WTC11 (cell line): Measurements from ENCODE around the gene KLK15.

Experiments used
- ATF1 ChIP-seq: sonication (generic); formaldehyde crosslinking; IDR thresholded peaks from 2 replicates; pipeline ENCODE4 v1.8.1; 2023; ENCODE audit warnings: mild to moderate bottlenecking, moderate library complexity, missing genetic modification reagents
- FOXJ3 ChIP-seq: sonication (generic); formaldehyde crosslinking; IDR thresholded peaks from 2 replicates; pipeline ENCODE4 v1.9.0; 2021; ENCODE audit warnings: missing genetic modification reagents, mild to moderate bottlenecking, borderline replicate concordance
- ZNF416 ChIP-seq: fragments of 250-450 bp; sonication (Bioruptor Pico); IDR thresholded peaks from 2 replicates; pipeline ENCODE4 v1.9.0; 2021; ENCODE audit warnings: mild to moderate bottlenecking, inconsistent platforms
- TF ChIP-seq, protein P1 (sequence below): fragments of 200-600 bp; IDR thresholded peaks from 2 replicates; pipeline ENCODE4 v1.8.0; 2022; ENCODE audit warnings: antibody characterized with exemption
- TF ChIP-seq, protein P2 (sequence below): fragments of 250-450 bp; sonication (Bioruptor Pico); IDR thresholded peaks from 2 replicates; pipeline ENCODE4 v1.9.0; 2021; ENCODE audit warnings: mild to moderate bottlenecking, borderline replicate concordance
- TF ChIP-seq, protein P3 (sequence below): sonication (generic); formaldehyde crosslinking; IDR thresholded peaks from 2 replicates; pipeline ENCODE4 v1.8.0; 2022; ENCODE audit warnings: missing genetic modification reagents
- TF ChIP-seq, protein P4 (sequence below): sonication (generic); formaldehyde crosslinking; IDR thresholded peaks from 2 replicates; pipeline ENCODE4 v1.8.0; 2022; ENCODE audit warnings: mild to moderate bottlenecking, missing genetic modification reagents
- TF ChIP-seq, protein P5 (sequence below): sonication (generic); formaldehyde crosslinking; IDR thresholded peaks from 2 replicates; pipeline ENCODE4 v1.8.1; 2023; ENCODE audit warnings: mild to moderate bottlenecking, missing genetic modification reagents

DNA sequence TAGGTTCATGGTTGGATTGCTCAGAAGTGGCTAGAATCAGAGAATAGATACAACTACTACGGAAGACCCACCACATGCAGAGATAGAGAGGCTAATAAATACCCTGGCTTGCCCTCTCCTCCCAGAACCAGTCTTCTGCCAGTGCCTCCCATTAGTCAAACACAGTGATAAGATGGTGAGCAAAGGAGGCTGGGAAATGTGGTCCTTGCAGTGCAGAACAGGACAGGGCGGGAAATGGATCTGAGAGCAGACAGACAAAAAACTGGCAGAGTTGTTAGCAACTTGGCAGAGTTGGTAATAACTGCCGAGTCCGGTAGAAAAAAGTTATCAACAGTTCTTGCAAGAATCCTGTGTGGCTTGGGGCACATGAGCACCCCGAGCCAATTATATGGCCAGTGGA is 18.5 kb downstream of the KLK15 start:
- TF ChIP-seq ZNF416 (CRISPR knock-in tag) (no peak), FOXJ3 (CRISPR knock-in tag) (no peak), ATF1 (CRISPR knock-in tag) (no peak)
- TF ChIP-seq, protein P1, sequence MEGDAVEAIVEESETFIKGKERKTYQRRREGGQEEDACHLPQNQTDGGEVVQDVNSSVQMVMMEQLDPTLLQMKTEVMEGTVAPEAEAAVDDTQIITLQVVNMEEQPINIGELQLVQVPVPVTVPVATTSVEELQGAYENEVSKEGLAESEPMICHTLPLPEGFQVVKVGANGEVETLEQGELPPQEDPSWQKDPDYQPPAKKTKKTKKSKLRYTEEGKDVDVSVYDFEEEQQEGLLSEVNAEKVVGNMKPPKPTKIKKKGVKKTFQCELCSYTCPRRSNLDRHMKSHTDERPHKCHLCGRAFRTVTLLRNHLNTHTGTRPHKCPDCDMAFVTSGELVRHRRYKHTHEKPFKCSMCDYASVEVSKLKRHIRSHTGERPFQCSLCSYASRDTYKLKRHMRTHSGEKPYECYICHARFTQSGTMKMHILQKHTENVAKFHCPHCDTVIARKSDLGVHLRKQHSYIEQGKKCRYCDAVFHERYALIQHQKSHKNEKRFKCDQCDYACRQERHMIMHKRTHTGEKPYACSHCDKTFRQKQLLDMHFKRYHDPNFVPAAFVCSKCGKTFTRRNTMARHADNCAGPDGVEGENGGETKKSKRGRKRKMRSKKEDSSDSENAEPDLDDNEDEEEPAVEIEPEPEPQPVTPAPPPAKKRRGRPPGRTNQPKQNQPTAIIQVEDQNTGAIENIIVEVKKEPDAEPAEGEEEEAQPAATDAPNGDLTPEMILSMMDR: no peak
- TF ChIP-seq, protein P2, sequence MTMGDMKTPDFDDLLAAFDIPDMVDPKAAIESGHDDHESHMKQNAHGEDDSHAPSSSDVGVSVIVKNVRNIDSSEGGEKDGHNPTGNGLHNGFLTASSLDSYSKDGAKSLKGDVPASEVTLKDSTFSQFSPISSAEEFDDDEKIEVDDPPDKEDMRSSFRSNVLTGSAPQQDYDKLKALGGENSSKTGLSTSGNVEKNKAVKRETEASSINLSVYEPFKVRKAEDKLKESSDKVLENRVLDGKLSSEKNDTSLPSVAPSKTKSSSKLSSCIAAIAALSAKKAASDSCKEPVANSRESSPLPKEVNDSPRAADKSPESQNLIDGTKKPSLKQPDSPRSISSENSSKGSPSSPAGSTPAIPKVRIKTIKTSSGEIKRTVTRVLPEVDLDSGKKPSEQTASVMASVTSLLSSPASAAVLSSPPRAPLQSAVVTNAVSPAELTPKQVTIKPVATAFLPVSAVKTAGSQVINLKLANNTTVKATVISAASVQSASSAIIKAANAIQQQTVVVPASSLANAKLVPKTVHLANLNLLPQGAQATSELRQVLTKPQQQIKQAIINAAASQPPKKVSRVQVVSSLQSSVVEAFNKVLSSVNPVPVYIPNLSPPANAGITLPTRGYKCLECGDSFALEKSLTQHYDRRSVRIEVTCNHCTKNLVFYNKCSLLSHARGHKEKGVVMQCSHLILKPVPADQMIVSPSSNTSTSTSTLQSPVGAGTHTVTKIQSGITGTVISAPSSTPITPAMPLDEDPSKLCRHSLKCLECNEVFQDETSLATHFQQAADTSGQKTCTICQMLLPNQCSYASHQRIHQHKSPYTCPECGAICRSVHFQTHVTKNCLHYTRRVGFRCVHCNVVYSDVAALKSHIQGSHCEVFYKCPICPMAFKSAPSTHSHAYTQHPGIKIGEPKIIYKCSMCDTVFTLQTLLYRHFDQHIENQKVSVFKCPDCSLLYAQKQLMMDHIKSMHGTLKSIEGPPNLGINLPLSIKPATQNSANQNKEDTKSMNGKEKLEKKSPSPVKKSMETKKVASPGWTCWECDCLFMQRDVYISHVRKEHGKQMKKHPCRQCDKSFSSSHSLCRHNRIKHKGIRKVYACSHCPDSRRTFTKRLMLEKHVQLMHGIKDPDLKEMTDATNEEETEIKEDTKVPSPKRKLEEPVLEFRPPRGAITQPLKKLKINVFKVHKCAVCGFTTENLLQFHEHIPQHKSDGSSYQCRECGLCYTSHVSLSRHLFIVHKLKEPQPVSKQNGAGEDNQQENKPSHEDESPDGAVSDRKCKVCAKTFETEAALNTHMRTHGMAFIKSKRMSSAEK (CRISPR knock-in tag): no peak
- TF ChIP-seq, protein P3, sequence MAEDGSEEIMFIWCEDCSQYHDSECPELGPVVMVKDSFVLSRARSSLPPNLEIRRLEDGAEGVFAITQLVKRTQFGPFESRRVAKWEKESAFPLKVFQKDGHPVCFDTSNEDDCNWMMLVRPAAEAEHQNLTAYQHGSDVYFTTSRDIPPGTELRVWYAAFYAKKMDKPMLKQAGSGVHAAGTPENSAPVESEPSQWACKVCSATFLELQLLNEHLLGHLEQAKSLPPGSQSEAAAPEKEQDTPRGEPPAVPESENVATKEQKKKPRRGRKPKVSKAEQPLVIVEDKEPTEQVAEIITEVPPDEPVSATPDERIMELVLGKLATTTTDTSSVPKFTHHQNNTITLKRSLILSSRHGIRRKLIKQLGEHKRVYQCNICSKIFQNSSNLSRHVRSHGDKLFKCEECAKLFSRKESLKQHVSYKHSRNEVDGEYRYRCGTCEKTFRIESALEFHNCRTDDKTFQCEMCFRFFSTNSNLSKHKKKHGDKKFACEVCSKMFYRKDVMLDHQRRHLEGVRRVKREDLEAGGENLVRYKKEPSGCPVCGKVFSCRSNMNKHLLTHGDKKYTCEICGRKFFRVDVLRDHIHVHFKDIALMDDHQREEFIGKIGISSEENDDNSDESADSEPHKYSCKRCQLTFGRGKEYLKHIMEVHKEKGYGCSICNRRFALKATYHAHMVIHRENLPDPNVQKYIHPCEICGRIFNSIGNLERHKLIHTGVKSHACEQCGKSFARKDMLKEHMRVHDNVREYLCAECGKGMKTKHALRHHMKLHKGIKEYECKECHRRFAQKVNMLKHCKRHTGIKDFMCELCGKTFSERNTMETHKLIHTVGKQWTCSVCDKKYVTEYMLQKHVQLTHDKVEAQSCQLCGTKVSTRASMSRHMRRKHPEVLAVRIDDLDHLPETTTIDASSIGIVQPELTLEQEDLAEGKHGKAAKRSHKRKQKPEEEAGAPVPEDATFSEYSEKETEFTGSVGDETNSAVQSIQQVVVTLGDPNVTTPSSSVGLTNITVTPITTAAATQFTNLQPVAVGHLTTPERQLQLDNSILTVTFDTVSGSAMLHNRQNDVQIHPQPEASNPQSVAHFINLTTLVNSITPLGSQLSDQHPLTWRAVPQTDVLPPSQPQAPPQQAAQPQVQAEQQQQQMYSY (CRISPR knock-in tag): no peak
- TF ChIP-seq, protein P4, sequence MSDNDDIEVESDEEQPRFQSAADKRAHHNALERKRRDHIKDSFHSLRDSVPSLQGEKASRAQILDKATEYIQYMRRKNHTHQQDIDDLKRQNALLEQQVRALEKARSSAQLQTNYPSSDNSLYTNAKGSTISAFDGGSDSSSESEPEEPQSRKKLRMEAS: no peak
- TF ChIP-seq, protein P5, sequence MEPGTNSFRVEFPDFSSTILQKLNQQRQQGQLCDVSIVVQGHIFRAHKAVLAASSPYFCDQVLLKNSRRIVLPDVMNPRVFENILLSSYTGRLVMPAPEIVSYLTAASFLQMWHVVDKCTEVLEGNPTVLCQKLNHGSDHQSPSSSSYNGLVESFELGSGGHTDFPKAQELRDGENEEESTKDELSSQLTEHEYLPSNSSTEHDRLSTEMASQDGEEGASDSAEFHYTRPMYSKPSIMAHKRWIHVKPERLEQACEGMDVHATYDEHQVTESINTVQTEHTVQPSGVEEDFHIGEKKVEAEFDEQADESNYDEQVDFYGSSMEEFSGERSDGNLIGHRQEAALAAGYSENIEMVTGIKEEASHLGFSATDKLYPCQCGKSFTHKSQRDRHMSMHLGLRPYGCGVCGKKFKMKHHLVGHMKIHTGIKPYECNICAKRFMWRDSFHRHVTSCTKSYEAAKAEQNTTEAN (CRISPR knock-in tag): no peak
